Osteocyte (in vitro differentiated cells): ENCODE data around the gene RIC1. TPM values are rescaled to one million over a fixed set of nuclear protein-coding genes. Genes with fewer than 3 reads are reported as not detected.
"Not testable (repeated sequence)": the region's sequence is repeated elsewhere in the genome, so short reads cannot be mapped to it uniquely, and the experiment has no call there.

ENCODE experiments used
- DNase-seq: peaks from one replicate; pipeline ENCODE4 v3.0.0; 2021; ENCODE audit warnings: mixed read lengths; ENCODE audit not compliant: unreplicated experiment; ENCODE audit errors: extremely low spot score
- H3K27ac Mint-ChIP-seq: one replicate; pipeline ENCODE4 v1.8.0; 2021; ENCODE audit warnings: mild to moderate bottlenecking, mixed read lengths; ENCODE audit not compliant: unreplicated experiment
- H3K27me3 Mint-ChIP-seq: one replicate; pipeline ENCODE4 v1.8.0; 2021; ENCODE audit warnings: mixed read lengths; ENCODE audit not compliant: unreplicated experiment
- H3K36me3 Mint-ChIP-seq: one replicate; pipeline ENCODE4 v1.8.0; 2021; ENCODE audit warnings: mixed read lengths; ENCODE audit not compliant: unreplicated experiment
- H3K4me1 Mint-ChIP-seq: one replicate; pipeline ENCODE4 v1.8.0; 2021; ENCODE audit warnings: mixed read lengths; ENCODE audit not compliant: unreplicated experiment
- H3K4me3 Mint-ChIP-seq: one replicate; pipeline ENCODE4 v1.8.0; 2021; ENCODE audit warnings: mild to moderate bottlenecking, moderate library complexity, mixed read lengths; ENCODE audit not compliant: unreplicated experiment
- H3K9me3 Mint-ChIP-seq: one replicate; pipeline ENCODE4 v1.8.0; 2021; ENCODE audit warnings: mixed read lengths; ENCODE audit not compliant: unreplicated experiment
- CTCF ChIP-seq: fragments of 200-600 bp; sonication (generic); IDR thresholded peaks from 2 replicates; pipeline ENCODE4 v1.5.0; 2021; ENCODE audit warnings: antibody characterized with exemption, mild to moderate bottlenecking, moderate library complexity
- total RNA-seq: library from RNA; stranded (reverse); gene quantifications from 2 replicates; pipeline ENCODE4 v1.2.1, GENCODE V29; 2021

RIC1 gene
- total RNA-seq, 1 donor from 2014 or later = 52.4 TPM

GRCh38 chr9:5665059-5665458, 36.2 kb downstream of the RIC1 start:
- Mint-ChIP-seq H3K27me3 (no peaks in the 10 kb centered on the region), H3K36me3 (peaks cover 65% of the 10 kb centered on the region), H3K4me1 (peaks cover 7% of the 10 kb centered on the region), H3K9me3 (peaks cover 37% of the 10 kb centered on the region), H3K27ac (no peak overlapping the region), H3K4me3 (no peak overlapping the region)
- no peak for DNase-seq
- no peak for TF ChIP-seq CTCF

GRCh38 chr9:5667391-5667790, 38.5 kb downstream of the RIC1 start:
- DNase-seq = no peak
- Mint-ChIP-seq H3K27ac (no peak overlapping the region), H3K27me3 (no peaks in the 10 kb centered on the region), H3K4me1 (peaks cover 17% of the 10 kb centered on the region), H3K4me3 (no peak overlapping the region), H3K36me3 (peaks cover 45% of the 10 kb centered on the region), H3K9me3 (peaks cover 23% of the 10 kb centered on the region)
- no peak for TF ChIP-seq CTCF

- no peak overlapping the region for H3K27ac Mint-ChIP-seq
- H3K4me1 Mint-ChIP-seq = peaks cover 21% of the 10 kb centered on the region
- H3K9me3 Mint-ChIP-seq = peaks cover 5% of the 10 kb centered on the region
- no peak for DNase-seq
- H3K27me3 Mint-ChIP-seq = no peaks in the 10 kb centered on the region
- H3K4me3 Mint-ChIP-seq = no peak overlapping the region
- H3K36me3 Mint-ChIP-seq = peaks cover 20% of the 10 kb centered on the region
- no peak for TF ChIP-seq CTCF
These were observed 41.2 kb downstream of the RIC1 start for GRCh38 chr9:5670079-5670478.

- no peak for TF ChIP-seq CTCF
- Mint-ChIP-seq H3K9me3 (peaks cover 9% of the 10 kb centered on the region), H3K4me3 (no peak overlapping the region), H3K27me3 (no peaks in the 10 kb centered on the region), H3K36me3 (peaks cover 13% of the 10 kb centered on the region), H3K4me1 (peaks cover 21% of the 10 kb centered on the region), H3K27ac (peak overlapping the region; percentile 16)
- DNase-seq = no peak
These were observed 42.9 kb downstream of the RIC1 start for GRCh38 chr9:5671711-5672353.

- H3K36me3 Mint-ChIP-seq, H3K4me3 Mint-ChIP-seq, H3K27me3 Mint-ChIP-seq, DNase-seq, H3K27ac Mint-ChIP-seq: not testable (repeated sequence)
- peaks cover 14% of the 10 kb centered on the region for H3K9me3 Mint-ChIP-seq
- peaks cover 14% of the 10 kb centered on the region for H3K4me1 Mint-ChIP-seq
These were observed 46.1 kb downstream of the RIC1 start for GRCh38 chr9:5675046-5675445.

- H3K4me3 Mint-ChIP-seq, H3K27ac Mint-ChIP-seq, H3K27me3 Mint-ChIP-seq, DNase-seq: not testable (repeated sequence)
- H3K36me3 Mint-ChIP-seq = peaks cover 31% of the 10 kb centered on the region
- peaks cover 12% of the 10 kb centered on the region for H3K4me1 Mint-ChIP-seq
- peaks cover 16% of the 10 kb centered on the region for H3K9me3 Mint-ChIP-seq
These were observed 54.7 kb downstream of the RIC1 start for GRCh38 chr9:5683591-5683990.
